SK-N-DZ (cell line): ENCODE data around the gene ZNF286A.
"Not testable (repeated sequence)": the region's sequence is repeated elsewhere in the genome, so short reads cannot be mapped to it uniquely, and the experiment has no call there.

ENCODE experiments used
- DNase-seq: peaks from one replicate; pipeline ENCODE4 v3.0.0-alpha.2; 2015; ENCODE audit warnings: low spot score

Gene ZNF286A

GRCh38 chr17:15698967-15699366 is 585 bp upstream of the ZNF286A start:
- DNase-seq = peak; percentile 26

- not testable (repeated sequence) for DNase-seq
Observed at GRCh38 chr17:15699937-15700336, 385 bp downstream of the ZNF286A start.

DNA sequence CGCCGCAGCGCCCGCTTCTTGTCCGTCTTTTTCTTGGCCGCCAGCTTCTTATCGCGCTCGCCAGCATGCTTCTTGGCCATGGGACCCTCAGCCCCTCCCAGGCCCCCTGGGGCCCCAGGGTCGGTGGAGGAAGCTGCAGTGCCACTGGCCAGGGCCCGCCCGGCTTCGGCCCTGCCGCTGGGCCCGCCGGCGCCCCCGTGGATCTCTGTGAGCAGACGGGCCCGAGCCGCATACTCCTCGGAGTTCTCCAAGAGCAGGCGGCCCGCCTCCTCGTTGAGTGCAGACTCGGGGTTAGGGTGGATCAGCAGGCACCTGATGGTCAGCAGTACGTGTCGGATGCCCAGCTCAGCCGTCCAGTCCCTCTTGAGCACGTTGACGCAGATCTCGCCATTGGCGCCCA is 4.7 kb downstream of the ZNF286A start:
- not testable (repeated sequence) for DNase-seq

- DNase-seq = not testable (repeated sequence)
Observed at GRCh38 chr17:15704813-15705212, 5.3 kb downstream of the ZNF286A start.

GRCh38 chr17:15708879-15709278 is 9.3 kb downstream of the ZNF286A start:
- not testable (repeated sequence) for DNase-seq

DNA sequence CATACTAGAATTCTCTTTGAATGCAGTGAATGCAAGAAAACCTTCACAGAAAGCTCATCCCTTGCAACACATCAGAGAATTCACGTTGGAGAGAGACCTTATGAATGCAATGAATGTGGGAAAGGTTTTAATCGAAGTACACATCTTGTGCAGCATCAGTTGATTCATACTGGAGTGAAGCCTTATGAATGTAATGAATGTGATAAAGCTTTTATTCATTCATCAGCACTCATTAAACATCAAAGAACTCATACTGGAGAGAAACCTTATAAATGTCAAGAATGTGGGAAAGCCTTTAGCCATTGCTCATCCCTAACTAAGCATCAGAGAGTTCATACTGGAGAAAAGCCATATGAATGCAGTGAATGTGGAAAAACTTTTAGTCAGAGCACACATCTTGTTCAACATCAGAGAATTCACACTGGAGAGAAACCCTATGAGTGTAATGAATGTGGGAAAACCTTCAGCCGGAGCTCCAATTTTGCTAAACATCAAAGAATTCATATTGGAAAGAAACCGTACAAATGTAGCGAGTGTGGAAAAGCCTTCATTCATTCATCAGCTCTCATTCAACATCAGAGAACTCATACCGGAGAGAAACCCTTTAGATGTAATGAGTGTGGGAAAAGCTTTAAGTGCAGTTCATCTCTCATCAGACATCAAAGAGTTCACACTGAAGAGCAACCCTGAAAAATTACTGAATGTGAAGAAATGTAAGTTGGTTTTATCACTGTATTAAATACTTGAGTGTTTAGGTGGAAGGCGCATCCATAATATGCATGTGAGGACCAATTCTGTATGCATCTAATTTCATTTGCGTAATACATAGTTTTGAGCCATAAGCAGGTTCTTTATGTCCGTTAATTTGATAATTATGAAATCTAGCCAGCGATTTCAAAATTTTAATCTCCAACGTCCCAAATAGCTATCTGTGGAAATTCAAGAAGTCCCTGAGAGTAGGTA is 17.3 kb downstream of the ZNF286A start:
- not testable (repeated sequence) for DNase-seq

DNA sequence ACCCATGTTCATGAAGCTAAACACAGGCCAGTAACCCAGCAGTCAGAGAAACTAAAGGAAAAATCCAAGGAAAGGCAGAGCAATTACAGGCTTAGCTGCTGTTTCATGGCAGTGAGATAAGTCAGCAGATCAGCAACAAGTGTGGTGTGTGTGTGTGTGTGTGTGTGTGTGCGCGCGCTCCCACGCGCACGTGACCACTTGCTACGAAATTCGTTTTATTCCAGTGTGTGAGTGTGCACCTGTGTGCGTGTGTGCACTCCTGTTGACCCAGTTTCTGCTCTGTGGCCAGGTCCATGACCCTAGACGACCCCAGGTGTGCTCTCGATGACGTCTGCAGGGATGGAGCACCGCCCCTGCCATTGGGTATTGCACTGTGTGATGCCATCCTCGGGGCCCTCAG is 31.0 kb downstream of the ZNF286A start:
- not testable (repeated sequence) for DNase-seq

GRCh38 chr17:15731900-15732299 is 32.3 kb downstream of the ZNF286A start, which contains the start of gene TBC1D26:
Gene TBC1D26 (plus strand): TSS chr17:15732283. CDS start chr17:15735349, 3,066 bp downstream.
- DNase-seq = not testable (repeated sequence)

GRCh38 chr17:15733174-15733789 is 33.7 kb downstream of the ZNF286A start:
- DNase-seq = not testable (repeated sequence)

- not testable (repeated sequence) for DNase-seq
Observed at GRCh38 chr17:15736578-15736977, 37.0 kb downstream of the ZNF286A start.

GRCh38 chr17:15738066-15738465 is 38.5 kb downstream of the ZNF286A start:
- no peak for DNase-seq

GRCh38 chr17:15739259-15739658 is 39.7 kb downstream of the ZNF286A start:
- DNase-seq = not testable (repeated sequence)

DNA sequence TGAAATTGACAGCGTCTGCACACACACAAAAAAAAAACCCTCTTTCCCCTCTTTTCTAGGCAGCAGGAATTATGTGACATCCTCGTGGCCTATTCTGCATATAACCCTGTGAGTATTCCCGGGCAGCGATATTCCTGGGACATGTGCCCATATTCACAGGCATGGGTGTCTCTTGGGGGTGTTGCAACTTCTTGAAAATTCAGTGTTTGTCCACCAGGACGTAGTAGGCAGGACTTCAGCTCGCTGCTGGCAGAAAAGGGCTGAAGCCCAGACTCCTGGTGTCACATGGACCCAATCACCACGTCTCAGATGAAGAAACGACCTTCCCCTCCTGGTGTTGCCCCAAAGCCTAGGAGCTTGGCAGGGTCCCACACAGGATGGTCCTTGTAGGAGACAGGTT is 40.5 kb downstream of the ZNF286A start:
- not testable (repeated sequence) for DNase-seq

DNA sequence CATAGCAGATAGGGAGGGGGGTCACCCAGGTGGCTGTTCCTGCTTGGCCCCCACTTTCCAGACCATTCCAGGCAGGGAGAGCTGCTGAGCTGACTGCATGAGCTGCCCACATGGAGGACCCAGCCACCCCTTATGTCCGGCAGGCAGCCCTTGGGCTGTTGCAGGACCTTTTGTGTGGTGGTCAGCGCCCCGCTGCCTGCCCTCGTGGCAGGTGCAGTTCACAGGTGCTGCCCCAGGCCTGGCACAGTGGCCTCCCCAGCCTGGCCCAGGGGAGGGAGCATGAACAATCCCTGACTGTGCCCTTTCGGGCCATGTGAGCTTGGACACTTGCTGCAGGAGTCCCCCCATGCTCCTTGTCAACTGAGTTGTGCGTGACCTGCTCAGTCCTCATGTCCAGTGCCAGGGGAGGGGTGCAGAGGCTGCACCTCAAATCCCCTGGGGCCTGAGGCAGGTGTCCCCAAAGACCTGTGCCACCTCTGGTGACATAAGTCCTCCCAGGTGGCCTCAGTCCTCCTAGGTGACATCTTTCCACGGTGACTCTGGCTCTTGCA is 41.1 kb downstream of the ZNF286A start:
- no peak for DNase-seq

DNA sequence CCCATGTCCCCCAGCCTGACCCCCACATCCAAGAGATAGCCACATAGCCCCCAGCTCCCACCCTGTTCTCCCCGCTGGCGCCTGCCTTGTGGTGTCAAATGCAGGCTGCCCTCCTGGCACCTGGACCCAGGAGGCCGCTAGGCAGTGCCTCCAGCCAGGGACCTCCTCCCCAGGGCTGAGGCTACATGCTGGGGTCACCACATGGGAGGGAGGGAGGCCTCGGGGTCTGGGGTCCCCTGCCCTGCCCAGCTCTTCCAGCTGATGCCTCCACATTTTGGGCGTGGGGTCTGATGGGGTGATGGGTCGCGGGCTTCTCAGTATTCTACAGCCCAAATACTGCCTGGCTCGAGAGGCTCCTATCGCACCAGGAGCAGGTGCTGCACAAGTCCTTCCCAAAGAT is 42.1 kb downstream of the ZNF286A start:
- no peak for DNase-seq

GRCh38 chr17:15742051-15742795 is 42.7 kb downstream of the ZNF286A start:
- DNase-seq = no peak

GRCh38 chr17:15742921-15743320 is 43.4 kb downstream of the ZNF286A start:
- no peak for DNase-seq

DNA sequence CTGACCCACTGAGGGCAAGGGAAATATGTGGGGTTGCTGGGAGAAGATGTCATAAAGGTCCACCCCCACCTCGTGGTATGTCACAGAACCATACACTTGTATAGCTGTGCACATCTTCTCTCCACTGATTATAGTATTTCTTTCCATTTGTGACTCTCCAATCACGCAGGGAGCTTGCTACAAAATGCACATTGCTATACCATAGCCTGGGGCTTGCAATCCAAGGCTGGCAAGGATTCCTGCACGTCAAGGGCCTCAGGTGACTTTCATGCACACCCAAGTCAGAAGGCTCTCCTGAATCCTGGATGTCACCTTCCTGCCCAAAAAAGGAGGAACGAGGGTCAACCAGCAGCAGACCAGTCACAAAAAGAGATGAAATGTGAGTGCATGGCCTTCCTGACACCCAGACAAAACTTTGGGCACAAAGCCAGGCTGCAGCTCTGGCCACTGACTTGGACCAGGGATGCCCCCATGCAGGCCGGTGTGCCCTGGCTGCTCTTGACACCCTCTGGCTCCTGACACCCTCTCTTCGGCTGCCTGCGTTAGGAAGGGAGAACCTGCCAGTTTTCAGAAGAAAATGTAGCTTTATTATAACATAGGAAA is 44.6 kb downstream of the ZNF286A start:
- DNase-seq = no peak

GRCh38 chr17:15744885-15745284 is 45.3 kb downstream of the ZNF286A start:
- no peak for DNase-seq

GRCh38 chr17:15749403-15749802 is 49.9 kb downstream of the ZNF286A start:
- not testable (repeated sequence) for DNase-seq
